ENCODE results near the gene IL34. TPM values are rescaled to one million over a fixed set of nuclear protein-coding genes. Genes with fewer than 3 reads are reported as not detected.

IL34 gene
- polyA plus RNA-seq, 2 donors = 22.9 to 32.7 TPM

DNA sequence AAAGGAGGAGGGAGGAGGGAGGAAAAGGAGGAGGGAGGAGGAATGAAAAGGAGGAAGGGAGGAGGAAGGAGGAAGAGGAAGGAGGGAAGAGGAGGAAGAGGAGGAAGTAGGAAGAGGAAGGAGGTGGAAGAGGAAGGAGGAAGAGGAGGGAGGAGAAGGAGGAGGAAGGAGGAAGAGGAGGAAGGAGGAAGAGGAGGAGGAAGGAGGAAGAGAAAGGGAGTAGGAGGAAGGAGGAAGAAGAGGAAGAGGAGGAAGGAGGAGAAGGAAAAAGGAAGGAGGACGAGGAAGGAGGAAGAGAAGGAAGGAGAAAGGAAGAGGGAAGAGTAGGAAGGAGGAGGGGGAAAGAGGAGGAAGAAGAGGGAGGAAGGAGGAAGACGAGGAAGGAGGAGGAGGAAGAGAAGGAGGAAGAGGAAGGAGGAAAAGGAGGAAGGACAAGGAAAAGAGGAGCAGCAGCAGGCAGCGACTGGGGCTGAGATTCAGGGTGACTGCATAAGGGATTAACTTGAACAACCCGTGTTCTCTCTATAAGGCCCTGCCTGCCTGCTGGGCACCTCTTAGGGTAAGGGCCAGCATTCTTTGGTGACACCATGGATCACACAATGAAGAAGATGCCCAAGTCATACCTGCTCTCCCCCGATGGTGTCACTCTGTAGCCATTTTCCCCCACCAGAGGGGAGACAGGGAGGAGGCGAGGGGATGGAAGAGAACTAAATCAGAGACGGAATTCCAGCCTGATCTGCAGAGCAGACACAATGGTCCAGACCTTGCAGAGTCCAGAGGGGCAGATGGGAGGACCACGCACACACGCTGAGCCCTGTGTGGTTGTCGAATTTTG is 1.4 kb upstream of the IL34 start:
- WGBS, 2 donors = 79 to 84% methylated on average over 10 of the region's 10 CpGs
- H3K27ac ChIP-seq (ENCODE audit: low read depth in 2 of 2, low read length in 1 of 2) = no peak overlapping the region
- H3K4me3 ChIP-seq (ENCODE audit: low read depth in 1 of 2, low read length in 2 of 2) = no peak overlapping the region
- H3K4me1 ChIP-seq (ENCODE audit: control insufficient read depth in 2 of 2, insufficient read depth in 2 of 2, low read length in 1 of 2) = peaks cover 0 to under 1% of the 10 kb centered on the region in 2 donors
- no peaks in the 10 kb centered on the region for H3K9me3 ChIP-seq (ENCODE audit: control insufficient read depth in 2 of 2, insufficient read depth in 1 of 2, low read depth in 1 of 2, low read length in 1 of 2)
- H3K36me3 ChIP-seq (ENCODE audit: control insufficient read depth in 2 of 2, insufficient read depth in 2 of 2, low read length in 1 of 2) = peaks cover 0 to 6% of the 10 kb centered on the region in 2 donors
- no peaks in the 10 kb centered on the region for H3K27me3 ChIP-seq (ENCODE audit: control insufficient read depth in 1 of 2, insufficient read depth in 2 of 2, low read length in 2 of 2)

DNA sequence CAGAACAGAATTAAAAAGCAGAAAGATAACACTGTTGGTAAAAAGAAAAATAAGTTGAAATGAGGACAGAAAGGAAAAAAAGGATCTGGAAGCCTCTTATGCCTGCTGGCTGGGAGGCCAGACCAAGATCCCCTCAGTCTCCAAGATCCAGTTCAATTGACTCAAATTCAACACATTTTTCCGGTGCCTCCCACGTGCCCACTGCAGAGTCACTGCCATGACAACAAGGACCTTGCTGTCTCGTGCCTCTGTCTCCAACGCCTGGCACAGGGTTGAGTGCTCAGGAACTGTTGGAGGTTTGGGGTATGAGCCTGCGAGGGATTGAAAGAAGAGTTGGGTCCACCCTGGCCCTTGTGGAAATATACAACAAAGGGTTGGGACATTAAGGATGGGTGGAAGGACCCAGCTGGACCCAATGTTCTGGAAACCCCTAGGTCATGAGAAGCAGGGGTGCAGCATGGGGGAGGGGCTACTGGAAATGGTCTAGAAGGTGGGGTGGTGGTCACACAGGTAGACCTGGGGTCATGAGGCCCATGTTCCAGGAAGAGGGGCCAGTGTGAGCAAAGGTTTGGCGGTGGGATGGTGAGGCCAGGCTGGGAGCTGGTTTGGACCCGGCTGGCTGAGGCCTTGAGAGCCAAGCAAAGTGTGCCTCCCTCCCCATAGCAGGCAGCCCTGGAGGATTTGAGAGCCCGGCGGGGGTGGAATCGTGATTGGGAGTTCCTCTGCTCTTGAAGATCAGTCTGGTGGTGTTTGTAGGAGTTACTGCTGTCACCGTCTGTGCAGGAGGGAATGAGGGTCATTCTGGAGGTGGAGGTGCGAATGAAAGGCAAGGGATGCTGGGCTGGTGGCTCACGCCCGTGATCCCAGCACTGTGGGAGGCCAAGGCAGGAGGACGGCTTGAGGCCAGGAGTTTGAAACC is 1.3 kb downstream of the IL34 start:
- H3K27ac ChIP-seq (ENCODE audit: low read depth in 2 of 2, low read length in 1 of 2) = no peak overlapping the region
- 85 to 89% methylated on average over 15 of the region's 15 CpGs for WGBS, 2 donors

DNA sequence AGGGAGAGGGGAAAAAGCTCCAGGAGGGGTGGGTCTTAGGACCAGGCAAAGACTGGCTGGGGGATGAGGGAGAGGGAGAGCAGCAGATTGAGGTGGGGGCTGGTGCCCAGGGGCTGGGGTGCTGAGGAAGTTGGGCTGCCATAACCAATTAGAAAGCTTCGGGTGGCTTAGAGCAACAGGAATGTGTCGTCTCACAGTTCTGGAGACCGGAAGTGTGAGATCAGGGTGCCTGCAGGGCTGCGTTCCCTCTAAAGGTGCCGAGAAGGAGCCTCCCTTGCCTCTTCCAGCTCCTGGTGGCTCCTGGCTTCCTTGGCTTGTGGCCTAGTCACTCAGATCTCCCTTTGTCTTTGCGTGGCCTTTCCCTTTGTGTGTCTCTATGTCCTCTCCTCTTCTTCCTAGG is 2.2 kb downstream of the IL34 start:
- Histone ChIP-seq H3K4me3 (ENCODE audit: low read depth in 1 of 2, low read length in 2 of 2) (no peak overlapping the region), H3K4me1 (ENCODE audit: control insufficient read depth in 2 of 2, insufficient read depth in 2 of 2, low read length in 1 of 2) (peaks cover 2 to 9% of the 10 kb centered on the region in 2 donors), H3K27ac (ENCODE audit: low read depth in 2 of 2, low read length in 1 of 2) (no peak overlapping the region), H3K36me3 (ENCODE audit: control insufficient read depth in 2 of 2, insufficient read depth in 2 of 2, low read length in 1 of 2) (peaks cover 0 to 6% of the 10 kb centered on the region in 2 donors), H3K27me3 (ENCODE audit: control insufficient read depth in 1 of 2, insufficient read depth in 2 of 2, low read length in 2 of 2) (no peaks in the 10 kb centered on the region), H3K9me3 (ENCODE audit: control insufficient read depth in 2 of 2, insufficient read depth in 1 of 2, low read depth in 1 of 2, low read length in 1 of 2) (no peaks in the 10 kb centered on the region)
- WGBS, 2 donors = 77 to 85% methylated on average over 6 of the region's 6 CpGs

More for the DNA sequence above, 1.3 kb downstream of the IL34 start:
- H3K36me3 ChIP-seq (ENCODE audit: control insufficient read depth in 2 of 2, insufficient read depth in 2 of 2, low read length in 1 of 2) = peaks cover 0 to 6% of the 10 kb centered on the region in 2 donors
- H3K27me3 ChIP-seq (ENCODE audit: control insufficient read depth in 1 of 2, insufficient read depth in 2 of 2, low read length in 2 of 2) = no peaks in the 10 kb centered on the region
- H3K9me3 ChIP-seq (ENCODE audit: control insufficient read depth in 2 of 2, insufficient read depth in 1 of 2, low read depth in 1 of 2, low read length in 1 of 2) = no peaks in the 10 kb centered on the region
- H3K4me1 ChIP-seq (ENCODE audit: control insufficient read depth in 2 of 2, insufficient read depth in 2 of 2, low read length in 1 of 2) = peaks cover 2 to 9% of the 10 kb centered on the region in 2 donors
- H3K4me3 ChIP-seq (ENCODE audit: low read depth in 1 of 2, low read length in 2 of 2) = no peak overlapping the region

DNA sequence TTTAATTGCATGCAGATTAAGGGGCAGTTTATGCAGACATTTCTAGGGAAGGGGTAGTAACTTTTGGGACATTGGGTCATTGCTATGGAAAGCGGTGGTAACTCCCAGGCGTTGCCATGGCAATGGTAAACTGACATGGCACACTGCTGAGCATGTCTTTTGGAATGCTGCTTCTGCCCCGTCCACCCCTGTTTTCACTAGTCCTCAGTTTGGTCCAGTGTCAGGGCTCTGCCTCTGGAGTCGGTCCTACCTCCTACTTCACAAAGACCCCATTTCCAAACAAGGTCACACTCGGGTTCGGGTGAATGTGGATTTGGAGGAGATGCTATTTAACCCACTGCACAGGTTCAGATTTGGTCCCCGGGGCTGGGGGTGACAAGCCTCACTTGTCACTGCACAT is 2.9 kb downstream of the IL34 start:
- H3K4me1 ChIP-seq (ENCODE audit: control insufficient read depth in 2 of 2, insufficient read depth in 2 of 2, low read length in 1 of 2) = peaks cover 4 to 11% of the 10 kb centered on the region in 2 donors
- WGBS, 2 donors = 81 to 85% methylated on average over 7 of the region's 7 CpGs
- H3K27me3 ChIP-seq (ENCODE audit: control insufficient read depth in 1 of 2, insufficient read depth in 2 of 2, low read length in 2 of 2) = no peaks in the 10 kb centered on the region
- H3K27ac ChIP-seq (ENCODE audit: low read depth in 2 of 2, low read length in 1 of 2) = no peak overlapping the region
- no peak overlapping the region for H3K4me3 ChIP-seq (ENCODE audit: low read depth in 1 of 2, low read length in 2 of 2)
- H3K36me3 ChIP-seq (ENCODE audit: control insufficient read depth in 2 of 2, insufficient read depth in 2 of 2, low read length in 1 of 2) = peaks cover 0 to 6% of the 10 kb centered on the region in 2 donors
- H3K9me3 ChIP-seq (ENCODE audit: control insufficient read depth in 2 of 2, insufficient read depth in 1 of 2, low read depth in 1 of 2, low read length in 1 of 2) = no peaks in the 10 kb centered on the region

DNA sequence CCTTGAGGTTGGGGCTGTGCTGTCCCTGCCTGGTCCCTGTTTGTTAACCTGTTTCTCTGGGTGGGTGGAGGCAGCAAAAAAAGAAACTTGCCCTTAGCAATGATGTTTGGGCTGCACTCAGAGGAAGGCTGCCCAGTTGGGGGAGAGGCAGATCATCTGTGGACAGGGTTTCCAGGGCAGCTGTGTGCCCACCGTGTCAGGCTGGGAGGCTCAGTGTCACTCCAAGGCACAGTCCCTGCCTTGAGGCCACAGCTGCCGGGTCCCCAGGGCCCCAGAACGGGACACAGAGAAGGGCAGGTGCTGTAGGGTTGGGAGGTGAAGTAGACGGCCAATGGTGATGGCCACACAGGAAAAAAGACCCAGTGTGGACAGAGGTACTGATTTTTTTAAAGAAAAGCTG is 3.9 kb downstream of the IL34 start:
- WGBS, 2 donors = 71 to 78% methylated on average over 4 of the region's 4 CpGs
- Histone ChIP-seq H3K27ac (ENCODE audit: low read depth in 2 of 2, low read length in 1 of 2) (peak overlapping the region in 1 of 2 donors; percentile 38), H3K9me3 (ENCODE audit: control insufficient read depth in 2 of 2, insufficient read depth in 1 of 2, low read depth in 1 of 2, low read length in 1 of 2) (no peaks in the 10 kb centered on the region), H3K27me3 (ENCODE audit: control insufficient read depth in 1 of 2, insufficient read depth in 2 of 2, low read length in 2 of 2) (no peaks in the 10 kb centered on the region), H3K4me3 (ENCODE audit: low read depth in 1 of 2, low read length in 2 of 2) (no peak overlapping the region), H3K36me3 (ENCODE audit: control insufficient read depth in 2 of 2, insufficient read depth in 2 of 2, low read length in 1 of 2) (peaks cover 0 to 9% of the 10 kb centered on the region in 2 donors), H3K4me1 (ENCODE audit: control insufficient read depth in 2 of 2, insufficient read depth in 2 of 2, low read length in 1 of 2) (peaks cover 4 to 14% of the 10 kb centered on the region in 2 donors)

DNA sequence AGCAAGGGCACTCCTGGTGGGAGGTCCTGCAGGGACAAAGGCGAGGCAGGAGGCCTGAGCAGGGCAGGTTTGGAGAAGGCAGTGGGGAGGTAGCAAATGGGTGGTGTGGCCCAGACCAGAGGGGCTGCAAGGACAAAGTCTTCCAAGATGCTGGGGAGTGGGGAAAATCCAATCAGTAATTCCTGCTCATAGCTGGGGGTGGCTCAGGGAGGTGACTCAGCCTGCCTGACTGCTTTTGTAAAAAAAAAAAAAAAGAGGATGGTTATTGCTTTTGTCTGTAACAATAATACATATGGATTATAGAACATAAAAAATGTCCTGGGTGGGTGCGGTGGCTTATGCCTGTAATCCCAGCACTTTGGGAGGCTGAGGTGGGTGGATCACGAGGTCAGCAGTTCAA is 5.2 kb downstream of the IL34 start:
- H3K4me3 ChIP-seq (ENCODE audit: low read depth in 1 of 2, low read length in 2 of 2) = no peak overlapping the region
- H3K4me1 ChIP-seq (ENCODE audit: control insufficient read depth in 2 of 2, insufficient read depth in 2 of 2, low read length in 1 of 2) = peaks cover 4 to 14% of the 10 kb centered on the region in 2 donors
- H3K27me3 ChIP-seq (ENCODE audit: control insufficient read depth in 1 of 2, insufficient read depth in 2 of 2, low read length in 2 of 2) = no peaks in the 10 kb centered on the region
- 67 to 72% methylated on average over 3 of the region's 3 CpGs for WGBS, 2 donors
- H3K36me3 ChIP-seq (ENCODE audit: control insufficient read depth in 2 of 2, insufficient read depth in 2 of 2, low read length in 1 of 2) = peaks cover 0 to 11% of the 10 kb centered on the region in 2 donors
- H3K27ac ChIP-seq (ENCODE audit: low read depth in 2 of 2, low read length in 1 of 2) = peak overlapping the region; percentile 3 to 76
- H3K9me3 ChIP-seq (ENCODE audit: control insufficient read depth in 2 of 2, insufficient read depth in 1 of 2, low read depth in 1 of 2, low read length in 1 of 2) = no peaks in the 10 kb centered on the region

DNA sequence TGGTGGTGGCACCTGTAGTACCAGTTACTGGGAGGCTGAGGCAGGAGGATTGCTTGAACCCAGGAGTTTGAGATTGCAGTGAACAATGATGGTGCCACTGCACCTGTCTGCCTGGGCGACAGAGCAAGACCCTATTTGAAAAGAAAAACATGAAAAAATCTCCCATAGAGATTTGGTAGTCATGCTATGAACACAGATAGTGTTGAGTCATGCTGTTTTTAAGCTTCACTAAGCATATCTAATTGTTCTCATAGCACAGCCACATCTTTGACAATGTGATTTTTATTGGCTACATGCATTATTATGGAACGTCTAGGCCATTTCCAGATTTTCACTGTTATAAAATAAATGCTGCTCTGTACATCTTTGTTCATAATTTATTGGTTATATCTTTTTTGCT is 6.0 kb downstream of the IL34 start:
- Histone ChIP-seq H3K4me3 (ENCODE audit: low read depth in 1 of 2, low read length in 2 of 2) (no peak overlapping the region), H3K9me3 (ENCODE audit: control insufficient read depth in 2 of 2, insufficient read depth in 1 of 2, low read depth in 1 of 2, low read length in 1 of 2) (no peaks in the 10 kb centered on the region), H3K36me3 (ENCODE audit: control insufficient read depth in 2 of 2, insufficient read depth in 2 of 2, low read length in 1 of 2) (peaks cover 0 to 13% of the 10 kb centered on the region in 2 donors), H3K4me1 (ENCODE audit: control insufficient read depth in 2 of 2, insufficient read depth in 2 of 2, low read length in 1 of 2) (peaks cover 4 to 14% of the 10 kb centered on the region in 2 donors), H3K27ac (ENCODE audit: low read depth in 2 of 2, low read length in 1 of 2) (peak overlapping the region; percentile 6 to 69), H3K27me3 (ENCODE audit: control insufficient read depth in 1 of 2, insufficient read depth in 2 of 2, low read length in 2 of 2) (no peaks in the 10 kb centered on the region)
- 57 to 73% methylated on average over 2 of the region's 2 CpGs for WGBS, 2 donors

DNA sequence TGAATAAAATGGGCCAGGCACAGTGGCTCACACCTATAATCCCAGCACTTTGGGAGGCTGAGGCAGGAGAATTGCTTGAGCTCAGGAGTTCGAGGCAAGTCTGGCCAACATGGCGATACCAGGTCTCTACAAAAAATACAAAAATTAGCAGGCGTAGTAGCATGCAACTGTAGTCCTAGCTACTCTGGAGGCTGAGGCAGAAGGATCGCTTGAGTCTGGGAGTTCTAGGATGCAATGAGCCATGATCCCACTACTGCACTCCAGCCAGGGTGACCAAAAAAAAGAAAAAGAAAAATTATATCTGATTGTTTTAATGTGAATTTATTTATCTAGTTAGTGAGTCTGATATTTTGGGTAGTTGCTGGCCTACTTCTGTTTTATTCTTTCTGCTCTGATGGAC is 7.0 kb downstream of the IL34 start:
- no peaks in the 10 kb centered on the region for H3K27me3 ChIP-seq (ENCODE audit: control insufficient read depth in 1 of 2, insufficient read depth in 2 of 2, low read length in 2 of 2)
- H3K36me3 ChIP-seq (ENCODE audit: control insufficient read depth in 2 of 2, insufficient read depth in 2 of 2, low read length in 1 of 2) = peaks cover 0 to 13% of the 10 kb centered on the region in 2 donors
- H3K4me3 ChIP-seq (ENCODE audit: low read depth in 1 of 2, low read length in 2 of 2) = no peak overlapping the region
- 86 to 90% methylated on average over 4 of the region's 4 CpGs for WGBS, 2 donors
- no peaks in the 10 kb centered on the region for H3K9me3 ChIP-seq (ENCODE audit: control insufficient read depth in 2 of 2, insufficient read depth in 1 of 2, low read depth in 1 of 2, low read length in 1 of 2)
- H3K4me1 ChIP-seq (ENCODE audit: control insufficient read depth in 2 of 2, insufficient read depth in 2 of 2, low read length in 1 of 2) = peaks cover 4 to 14% of the 10 kb centered on the region in 2 donors
- no peak overlapping the region for H3K27ac ChIP-seq (ENCODE audit: low read depth in 2 of 2, low read length in 1 of 2)

Data from esophagus (tissue), 2 donors.